K562 (cell line): ENCODE measurements around the gene PMPCA.

Experiments
- CBX1 ChIP-seq: sonication (generic); IDR thresholded peaks from 2 replicates; pipeline ENCODE4 v1.6.1; 2016; ENCODE audit warnings: antibody characterized with exemption, low read depth, mild to moderate bottlenecking
- KDM1A ChIP-seq, 2 experiments: fragments of 450-650 bp; IDR thresholded peaks; 2 replicates each; pipeline ENCODE4 v1.6.1; 2016; ENCODE audit warnings: mild to moderate bottlenecking in 2 of 2
- RNF219 ChIP-seq: fragments of 250-450 bp; sonication (Bioruptor Pico); IDR thresholded peaks from 2 replicates; pipeline ENCODE4 v1.5.0; 2022; ENCODE audit warnings: mild to moderate bottlenecking
- SETDB1 ChIP-seq: IDR thresholded peaks from one replicate; pipeline ENCODE4 v1.6.1; 2012; ENCODE audit warnings: low read length, control low read depth, inconsistent platforms
- USF2 ChIP-seq: sonication (generic); formaldehyde crosslinking; IDR thresholded peaks from 2 replicates; pipeline ENCODE4 v1.5.0; 2020; ENCODE audit warnings: missing genetic modification reagents
- ZNF274 ChIP-seq: IDR thresholded peaks from 2 replicates; pipeline ENCODE4 v1.6.1; 2011; ENCODE audit warnings: low read depth, mild to moderate bottlenecking, low read length, moderate library complexity, borderline replicate concordance

- TF ChIP-seq KDM1A (IDR thresholded peaks at IDR 0.05) (no peak), SETDB1 (no peak), ZNF274 (no peak), RNF219 (CRISPR knock-in tag) (no peak; the same call in 1 of the 2 replicates), CBX1 (no peak; the same call in 1 of the 2 replicates), USF2 (CRISPR knock-in tag) (no peak)
Measured at GRCh38 chr9:136363949-136364748, 46.3 kb upstream of the PMPCA start.
